Glutamatergic neuron (in vitro differentiated cells): ENCODE measurements around the gene KAT6B. TPM values are rescaled to one million over a fixed set of nuclear protein-coding genes. Genes with fewer than 3 reads are reported as not detected.
A peak's percentile ranks its signal among the peaks of the same experiment; 100 is the strongest.

ENCODE experiments used
- DNase-seq: peaks from one replicate; pipeline ENCODE4 v3.0.0; 2022
- H3K27ac Mint-ChIP-seq: one replicate; pipeline ENCODE4 v1.8.0; 2020; ENCODE audit warnings: mild to moderate bottlenecking, mixed read lengths, inconsistent platforms; ENCODE audit not compliant: unreplicated experiment
- H3K27me3 Mint-ChIP-seq: one replicate; pipeline ENCODE4 v1.8.0; 2020; ENCODE audit warnings: mild to moderate bottlenecking, moderate library complexity, mixed read lengths, inconsistent platforms; ENCODE audit not compliant: unreplicated experiment
- H3K36me3 Mint-ChIP-seq: one replicate; pipeline ENCODE4 v1.8.0; 2020; ENCODE audit warnings: mild to moderate bottlenecking, mixed read lengths, inconsistent platforms; ENCODE audit not compliant: unreplicated experiment
- H3K4me1 Mint-ChIP-seq: one replicate; pipeline ENCODE4 v1.8.0; 2020; ENCODE audit warnings: mild to moderate bottlenecking, low read depth, mixed read lengths, inconsistent platforms; ENCODE audit not compliant: unreplicated experiment
- H3K4me3 Mint-ChIP-seq: one replicate; pipeline ENCODE4 v1.8.0; 2020; ENCODE audit warnings: mild to moderate bottlenecking, mixed read lengths, inconsistent platforms; ENCODE audit not compliant: unreplicated experiment
- H3K9me3 Mint-ChIP-seq: one replicate; pipeline ENCODE4 v1.8.0; 2020; ENCODE audit warnings: mild to moderate bottlenecking, moderate library complexity, mixed read lengths, inconsistent platforms; ENCODE audit not compliant: unreplicated experiment
- total RNA-seq: library from RNA; stranded (reverse); fragmentation: NEBNext Ultra II Directional; extraction: Animal tissue kit (Norgen Biotek cat#: 25700); gene quantifications from one replicate; pipeline ENCODE4 v1.2.1, GENCODE V29; 2021; ENCODE audit not compliant: unreplicated experiment
- TF ChIP-seq, protein P1 (sequence below): fragments of 200-600 bp; sonication (generic); IDR thresholded peaks from one replicate; pipeline ENCODE4 v1.5.0; 2021; ENCODE audit not compliant: partially characterized antibody, unreplicated experiment

KAT6B gene
- total RNA-seq, 1 donor from 2014 or later = 75.3 TPM

DNA sequence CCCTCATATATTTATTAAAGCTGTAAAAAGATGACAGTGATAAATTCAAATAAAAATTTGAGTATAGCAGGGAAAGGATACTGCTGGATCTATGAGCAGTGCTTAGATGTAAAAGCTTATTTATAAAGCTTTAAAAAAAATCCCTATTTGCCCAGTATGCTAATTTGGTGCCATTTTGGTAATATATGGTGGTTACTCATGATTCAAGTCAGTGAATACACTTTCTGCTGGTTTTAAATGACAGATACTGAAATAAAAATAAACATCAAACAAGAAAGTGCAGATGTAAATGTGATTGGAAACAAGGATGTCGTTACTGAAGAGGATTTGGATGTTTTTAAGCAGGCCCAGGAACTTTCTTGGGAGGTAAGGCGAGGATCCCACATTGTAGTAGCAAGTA lies 150.7 kb downstream of the KAT6B start:
- peaks cover 4% of the 10 kb centered on the region for H3K36me3 Mint-ChIP-seq
- TF ChIP-seq, protein P1, sequence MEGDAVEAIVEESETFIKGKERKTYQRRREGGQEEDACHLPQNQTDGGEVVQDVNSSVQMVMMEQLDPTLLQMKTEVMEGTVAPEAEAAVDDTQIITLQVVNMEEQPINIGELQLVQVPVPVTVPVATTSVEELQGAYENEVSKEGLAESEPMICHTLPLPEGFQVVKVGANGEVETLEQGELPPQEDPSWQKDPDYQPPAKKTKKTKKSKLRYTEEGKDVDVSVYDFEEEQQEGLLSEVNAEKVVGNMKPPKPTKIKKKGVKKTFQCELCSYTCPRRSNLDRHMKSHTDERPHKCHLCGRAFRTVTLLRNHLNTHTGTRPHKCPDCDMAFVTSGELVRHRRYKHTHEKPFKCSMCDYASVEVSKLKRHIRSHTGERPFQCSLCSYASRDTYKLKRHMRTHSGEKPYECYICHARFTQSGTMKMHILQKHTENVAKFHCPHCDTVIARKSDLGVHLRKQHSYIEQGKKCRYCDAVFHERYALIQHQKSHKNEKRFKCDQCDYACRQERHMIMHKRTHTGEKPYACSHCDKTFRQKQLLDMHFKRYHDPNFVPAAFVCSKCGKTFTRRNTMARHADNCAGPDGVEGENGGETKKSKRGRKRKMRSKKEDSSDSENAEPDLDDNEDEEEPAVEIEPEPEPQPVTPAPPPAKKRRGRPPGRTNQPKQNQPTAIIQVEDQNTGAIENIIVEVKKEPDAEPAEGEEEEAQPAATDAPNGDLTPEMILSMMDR = no peak
- no peak for DNase-seq
- H3K27ac Mint-ChIP-seq = no peak overlapping the region
- no peaks in the 10 kb centered on the region for H3K9me3 Mint-ChIP-seq
- no peaks in the 10 kb centered on the region for H3K27me3 Mint-ChIP-seq
- H3K4me3 Mint-ChIP-seq = no peak overlapping the region
- H3K4me1 Mint-ChIP-seq = peaks cover 4% of the 10 kb centered on the region

DNA sequence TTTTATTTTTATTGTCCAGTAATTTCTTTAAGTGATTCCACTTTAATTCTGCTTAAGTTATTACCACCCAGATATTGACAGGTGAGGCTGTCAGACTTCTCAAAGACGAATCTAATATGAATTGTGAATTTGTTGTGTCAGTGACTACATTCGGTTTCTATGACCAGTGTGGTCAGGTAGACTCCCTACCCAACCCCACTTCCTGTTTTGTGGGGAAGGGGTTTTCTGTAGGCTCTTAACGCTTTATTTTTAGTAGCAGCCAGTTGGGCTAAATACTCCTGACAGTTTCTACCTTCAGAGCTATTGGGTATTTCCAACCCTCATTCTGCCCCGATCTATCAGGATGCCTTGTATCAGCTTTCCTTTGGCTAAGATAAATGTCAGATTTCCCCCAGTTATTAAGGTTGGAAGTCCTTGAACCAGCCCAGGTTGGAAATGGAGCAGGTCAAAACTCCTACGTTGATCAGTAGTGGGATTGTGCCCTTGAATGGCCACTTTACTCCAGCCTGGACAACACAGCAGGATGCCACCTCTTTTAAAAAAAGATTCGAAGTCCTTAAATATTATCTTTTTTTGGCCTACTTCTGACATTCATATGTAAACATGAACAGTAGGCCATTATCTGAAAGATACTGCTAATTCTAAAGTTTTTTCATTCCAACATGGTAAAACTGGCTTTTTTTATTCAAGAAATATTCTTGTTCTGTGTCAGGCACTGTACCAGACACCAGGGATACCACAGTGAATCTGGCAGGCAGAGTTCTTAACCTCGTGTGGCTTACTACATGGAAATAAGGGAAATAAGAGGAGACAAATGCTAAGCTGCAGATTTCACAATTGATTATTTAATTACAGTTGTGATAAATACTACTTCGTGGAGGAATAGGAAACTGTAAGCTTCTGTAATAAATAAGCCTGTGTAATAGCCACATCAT lies 151.8 kb downstream of the KAT6B start:
- Mint-ChIP-seq H3K9me3 (peaks cover 2% of the 10 kb centered on the region), H3K27me3 (no peaks in the 10 kb centered on the region), H3K36me3 (peaks cover 4% of the 10 kb centered on the region), H3K4me1 (peaks cover 9% of the 10 kb centered on the region), H3K27ac (no peak overlapping the region), H3K4me3 (no peak overlapping the region)
- TF ChIP-seq, protein P1 = no peak
- no peak for DNase-seq

DNA sequence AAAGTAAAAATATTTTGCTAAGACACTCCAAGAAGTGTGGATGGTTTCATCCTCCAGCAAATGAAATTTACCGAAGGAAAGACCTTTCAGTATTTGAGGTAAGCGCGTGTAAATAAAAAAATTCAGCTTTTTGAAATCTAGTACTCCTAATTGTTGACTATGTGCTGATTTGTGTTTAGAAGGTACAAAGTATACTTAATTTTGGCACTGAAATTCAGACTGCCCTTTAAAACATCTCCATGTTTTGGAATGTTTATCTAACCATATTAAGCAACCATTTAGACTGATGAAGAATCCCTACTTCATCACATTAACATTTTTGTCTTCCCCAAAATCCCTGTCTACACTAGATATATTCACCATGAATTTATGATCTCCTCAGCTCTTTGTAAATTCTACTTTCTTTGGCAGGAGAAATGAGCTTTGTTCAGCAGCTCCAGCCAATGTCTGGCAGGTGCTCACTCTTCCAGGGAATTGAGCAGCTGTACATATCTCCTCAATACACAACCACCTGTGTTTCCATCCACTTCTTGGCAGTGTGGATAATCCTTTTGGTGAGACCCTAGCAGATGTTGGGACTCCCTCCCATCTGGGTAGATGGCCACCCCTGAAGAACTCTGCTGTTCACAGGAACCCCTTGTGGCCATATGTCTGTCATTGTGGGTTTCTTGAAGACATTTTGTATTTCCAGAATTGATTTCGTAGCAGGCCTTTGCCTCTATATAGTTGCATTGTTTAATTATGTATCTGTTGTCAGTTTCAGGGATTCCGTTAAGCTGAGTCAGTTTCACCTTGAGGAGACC lies 155.6 kb downstream of the KAT6B start:
- no peaks in the 10 kb centered on the region for H3K36me3 Mint-ChIP-seq
- H3K27ac Mint-ChIP-seq = peak overlapping the region; percentile 84
- TF ChIP-seq, protein P1 = no peak
- H3K9me3 Mint-ChIP-seq = peaks cover 2% of the 10 kb centered on the region
- H3K27me3 Mint-ChIP-seq = peaks cover 1% of the 10 kb centered on the region
- H3K4me3 Mint-ChIP-seq = no peak overlapping the region
- H3K4me1 Mint-ChIP-seq = peaks cover 7% of the 10 kb centered on the region
- no peak for DNase-seq

DNA sequence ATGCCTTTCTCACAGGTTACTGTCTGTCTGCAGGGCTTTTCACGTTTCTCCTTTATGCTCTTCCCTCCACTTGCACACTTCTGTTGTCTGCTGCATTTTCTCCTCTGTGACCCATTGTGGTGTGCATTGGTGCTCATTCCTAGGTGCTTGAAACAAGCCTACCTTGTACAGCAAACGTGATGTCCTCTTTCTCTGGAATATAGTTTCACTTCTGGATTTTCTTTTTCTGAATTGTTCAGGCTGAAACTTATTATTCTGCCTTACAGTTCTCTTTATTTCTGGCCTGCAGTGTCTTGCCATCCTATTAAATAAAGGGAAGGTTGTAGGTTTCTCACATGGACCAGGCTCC lies 156.2 kb downstream of the KAT6B start:
- H3K9me3 Mint-ChIP-seq = peaks cover 2% of the 10 kb centered on the region
- H3K27me3 Mint-ChIP-seq = peaks cover 1% of the 10 kb centered on the region
- no peaks in the 10 kb centered on the region for H3K36me3 Mint-ChIP-seq
- no peak overlapping the region for H3K4me3 Mint-ChIP-seq
- DNase-seq = no peak
- H3K27ac Mint-ChIP-seq = peak overlapping the region; percentile 84
- TF ChIP-seq, protein P1 = no peak
- peaks cover 7% of the 10 kb centered on the region for H3K4me1 Mint-ChIP-seq
